GM11168 (cell line): ENCODE results near the gene SH3PXD2A.

Experiments used
- in situ Hi-C: fragments of 300-500 bp; cut with MboI; formaldehyde crosslinking; loops from one replicate; pipeline ENCODE4 v1.12.0; 2022; ENCODE audit warnings: low sequenced_read_pairs; ENCODE audit not compliant: unreplicated experiment

SH3PXD2A gene

DNA sequence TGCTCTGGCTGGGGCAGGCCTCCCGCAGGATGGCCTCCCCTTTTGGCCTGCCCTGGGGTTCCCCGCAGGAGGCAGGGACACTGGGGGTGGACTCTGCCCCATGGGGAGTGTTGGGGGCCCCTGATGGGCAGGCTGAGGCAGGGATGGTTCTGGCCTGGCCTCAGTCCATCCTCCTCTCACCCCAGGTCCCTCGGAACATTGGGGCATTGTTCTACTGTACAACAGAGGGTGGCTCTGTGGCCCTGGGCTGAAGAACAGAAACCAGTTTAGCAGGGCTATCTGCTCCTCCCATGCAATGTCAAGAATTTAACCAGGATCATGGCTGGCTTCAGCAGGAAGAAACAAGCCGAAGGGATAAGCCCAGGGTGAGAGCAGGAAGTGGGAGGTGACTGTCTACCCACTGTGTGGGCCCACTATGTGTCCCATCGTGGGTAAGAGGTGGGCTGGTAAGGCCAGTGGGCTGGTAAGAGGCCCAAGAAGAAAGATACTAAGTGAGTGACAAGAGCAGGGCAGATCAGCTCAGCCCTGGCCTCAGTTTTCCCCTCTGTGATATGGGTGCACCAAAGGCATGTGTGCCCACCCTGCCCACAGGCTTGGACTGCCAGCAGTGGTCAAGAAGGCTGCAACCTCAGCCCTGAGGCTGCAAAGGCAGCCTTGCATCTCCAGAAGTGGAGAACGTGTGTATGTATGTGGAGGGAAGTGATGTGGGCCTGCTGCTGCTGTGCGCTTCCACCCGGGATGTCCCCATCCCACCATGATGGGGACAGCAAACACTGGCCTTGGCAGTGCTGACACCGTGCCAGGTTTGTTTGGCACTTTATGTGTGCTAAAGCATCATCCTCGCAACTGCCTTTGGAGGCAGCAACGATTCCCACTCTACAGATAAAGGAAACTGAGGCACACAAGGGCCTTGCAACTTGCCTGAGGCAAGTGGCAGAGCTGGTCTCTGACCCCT lies 138.9 kb downstream of the SH3PXD2A start:
- in situ Hi-C loops, result no loop called here

- in situ Hi-C loops, result no loop called here
These were observed 139.9 kb downstream of the SH3PXD2A start for GRCh38 chr10:103715430-103715829.

DNA sequence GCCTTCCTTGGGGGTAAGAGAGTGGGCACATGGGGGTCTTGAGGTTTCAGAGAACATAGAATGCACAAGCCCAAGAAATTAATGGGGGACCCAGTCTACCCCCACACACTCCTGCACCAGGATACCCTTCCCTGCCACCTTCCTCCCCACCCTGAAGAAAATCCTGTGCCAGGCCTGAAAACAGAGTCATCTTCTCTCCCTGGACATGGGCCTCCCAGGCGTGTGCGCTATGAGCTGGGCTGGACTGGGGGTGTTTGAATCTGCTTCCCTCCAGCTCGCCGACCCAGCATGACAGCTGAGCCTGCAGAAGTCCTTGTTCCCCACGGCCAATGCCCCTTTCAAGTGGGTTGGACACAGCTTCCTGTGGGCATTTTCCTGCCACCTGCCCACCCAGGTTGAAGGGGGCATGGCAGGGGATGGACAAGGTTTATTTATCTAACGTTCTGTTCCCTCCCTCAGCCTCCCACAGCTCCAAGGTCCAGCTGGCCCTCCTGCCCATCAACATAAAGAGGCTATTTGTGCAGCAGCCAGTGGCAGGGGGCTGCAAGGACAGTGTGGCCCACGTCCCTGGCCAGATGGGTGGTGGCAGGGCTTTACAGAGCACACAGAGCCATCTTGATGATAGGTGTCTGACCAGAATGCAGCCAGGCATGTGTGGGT lies 141.0 kb downstream of the SH3PXD2A start:
- in situ Hi-C loops, result no loop called here

- in situ Hi-C loops, result no loop called here
These were observed 141.7 kb downstream of the SH3PXD2A start for GRCh38 chr10:103713676-103714075.

DNA sequence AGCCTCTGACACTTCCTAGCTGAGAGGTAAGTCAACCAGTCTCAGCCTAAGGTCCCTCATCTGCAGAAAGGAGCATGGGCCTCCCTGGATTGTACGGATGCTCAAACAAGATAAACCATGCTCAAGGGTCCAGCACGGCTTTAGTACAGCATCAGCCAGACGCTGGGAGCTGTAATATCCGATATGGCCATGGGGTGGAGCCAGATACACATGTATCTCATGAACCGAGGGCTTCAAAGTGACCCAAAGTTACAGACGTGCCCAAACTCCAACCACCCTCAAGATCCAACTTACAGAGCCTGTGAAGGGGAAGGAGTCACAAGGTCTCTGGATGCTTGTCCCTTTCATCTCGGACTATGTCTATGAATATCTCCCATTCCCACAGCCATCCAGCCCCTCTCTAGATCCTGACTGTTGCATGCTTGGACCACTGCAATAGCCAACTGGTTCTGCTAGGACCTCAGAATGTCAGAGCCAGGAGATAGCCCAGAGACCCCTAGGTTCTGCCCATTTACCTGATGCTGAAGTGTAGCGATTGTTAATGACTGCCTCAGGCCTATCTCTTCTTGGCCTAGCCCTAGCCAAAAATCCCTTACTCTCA lies 142.4 kb downstream of the SH3PXD2A start:
- in situ Hi-C loops, result no loop called here

DNA sequence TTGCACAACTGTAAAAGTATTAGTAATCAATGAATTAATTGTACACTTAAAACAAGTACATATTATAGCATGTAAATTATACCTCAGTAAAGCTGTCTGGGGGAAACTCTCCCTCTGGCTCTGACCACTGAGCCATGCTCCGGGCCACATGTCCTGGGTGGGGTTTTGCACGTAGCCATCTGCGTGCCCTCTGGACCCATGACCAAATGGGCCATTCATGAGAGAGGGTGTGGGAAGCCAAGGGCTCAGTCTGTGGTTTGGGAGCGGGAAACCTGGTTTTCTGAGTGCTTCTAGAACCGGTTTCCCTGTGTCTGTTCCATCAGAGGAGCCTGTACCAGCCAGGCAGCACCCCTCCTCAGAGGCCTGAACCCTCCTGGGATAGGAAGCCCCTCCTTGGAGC lies 143.2 kb downstream of the SH3PXD2A start:
- in situ Hi-C loops, result no loop called here

DNA sequence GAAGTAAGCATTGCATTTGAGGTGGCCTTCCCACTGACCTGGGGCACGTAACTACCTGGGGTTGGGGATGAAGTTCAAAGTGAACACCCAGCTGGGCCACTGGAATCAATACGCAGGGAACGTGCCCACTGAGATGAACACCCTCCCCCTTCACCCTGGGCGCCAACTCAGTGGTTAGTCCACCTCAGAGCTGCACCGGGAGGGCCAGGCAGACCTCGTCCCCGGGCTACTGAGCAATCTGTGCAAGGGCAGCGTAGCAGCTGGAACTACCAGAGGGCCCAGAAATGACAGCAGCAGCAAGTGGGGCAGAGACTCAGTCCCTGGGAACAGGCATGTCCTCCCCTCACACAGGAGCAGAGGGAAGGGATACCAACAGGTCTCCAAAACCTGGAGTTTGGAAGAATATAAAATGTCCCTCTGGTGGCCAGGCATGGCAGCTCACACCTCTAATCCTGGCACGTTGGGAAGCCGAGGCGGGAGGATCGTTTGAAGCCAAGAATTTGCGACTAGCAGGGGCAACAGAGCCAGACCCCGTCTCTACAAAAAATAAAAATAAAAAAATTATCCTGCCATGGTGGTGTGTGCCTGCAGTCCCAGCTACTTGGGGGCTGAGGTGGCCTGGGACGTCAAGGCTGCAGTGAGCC lies 143.9 kb downstream of the SH3PXD2A start:
- in situ Hi-C loops, result no loop called here

DNA sequence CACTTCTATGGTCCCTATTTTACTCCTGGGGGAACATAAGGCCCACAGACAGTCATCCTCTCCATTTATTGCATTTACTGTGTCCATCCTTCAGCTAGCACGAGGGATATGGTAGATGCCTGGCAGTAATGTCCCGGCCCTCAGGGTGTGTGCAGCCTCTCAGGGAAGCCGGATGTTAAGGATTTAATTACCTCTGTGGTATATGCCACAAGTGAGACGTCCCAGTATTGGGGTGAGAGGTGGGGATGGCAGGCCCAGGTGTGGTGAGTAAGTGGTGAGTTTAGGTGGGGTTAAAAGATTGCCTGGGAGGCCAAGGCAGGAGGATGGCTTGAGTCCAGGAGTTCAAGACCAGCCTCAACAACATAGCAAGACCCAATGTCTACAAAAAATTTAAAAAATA lies 144.9 kb downstream of the SH3PXD2A start:
- in situ Hi-C loops, result no loop called here

DNA sequence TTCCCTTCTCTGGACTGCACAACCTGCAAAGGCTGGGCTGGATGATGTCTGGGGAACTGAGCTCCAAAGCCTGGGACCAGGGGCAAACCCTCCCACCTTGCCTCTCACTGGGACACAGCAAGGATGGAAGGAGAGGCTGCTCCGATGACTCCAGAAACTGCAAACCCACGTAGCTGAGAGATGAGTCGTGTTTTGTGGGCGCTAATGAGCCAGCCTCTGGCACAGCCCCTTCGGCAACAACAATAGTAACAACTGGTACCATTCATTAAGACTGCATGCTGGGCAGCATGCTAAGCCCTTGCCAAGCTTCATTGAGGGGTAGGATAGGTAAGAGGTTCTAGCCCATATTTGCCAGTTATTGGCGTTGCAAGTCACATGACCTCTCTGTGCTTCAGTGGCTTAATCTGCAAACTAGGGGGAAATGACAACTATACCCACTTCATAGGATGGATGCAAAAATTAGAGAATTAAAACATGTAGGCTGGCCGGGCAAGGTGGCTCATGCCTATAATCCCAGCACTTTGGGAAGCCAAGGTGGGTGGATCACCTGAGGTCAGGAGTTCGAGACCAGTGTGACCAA lies 145.9 kb downstream of the SH3PXD2A start:
- in situ Hi-C loops, result no loop called here

- in situ Hi-C loops, result no loop called here
These were observed 146.6 kb downstream of the SH3PXD2A start for GRCh38 chr10:103708627-103709288.

DNA sequence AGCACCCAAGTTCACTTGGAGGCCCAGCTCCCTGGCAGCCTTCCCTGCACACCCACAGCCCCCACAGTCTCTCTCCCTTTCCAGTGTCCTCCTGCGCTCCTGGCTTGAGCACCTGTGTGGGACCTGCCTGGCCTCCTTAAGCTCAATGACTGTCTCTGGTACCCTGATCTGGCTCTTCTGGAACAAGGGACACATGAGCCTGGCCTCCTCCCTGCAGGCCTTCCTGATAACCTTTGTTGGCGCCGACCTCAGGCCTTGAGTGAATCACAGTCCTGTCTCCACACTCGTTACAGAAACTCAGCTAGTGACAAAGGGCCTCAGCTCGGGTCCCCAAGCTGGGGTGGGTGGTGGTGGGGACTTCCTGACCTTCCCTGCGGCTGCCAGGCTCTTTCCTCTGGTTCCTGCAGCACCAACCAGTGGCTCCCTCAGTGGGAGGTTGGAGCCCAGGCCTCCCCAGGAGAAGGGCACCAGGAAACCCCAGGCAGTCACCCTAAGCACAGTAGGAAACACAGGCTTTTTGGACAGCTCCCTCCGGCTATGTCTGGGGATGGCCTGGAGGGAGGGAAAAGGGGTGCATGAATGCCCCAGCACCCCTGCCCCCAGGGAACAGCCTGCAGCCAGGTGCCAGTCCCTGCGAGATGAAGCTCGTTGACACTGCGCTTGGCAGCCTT lies 147.3 kb downstream of the SH3PXD2A start:
- in situ Hi-C loops, result no loop called here

DNA sequence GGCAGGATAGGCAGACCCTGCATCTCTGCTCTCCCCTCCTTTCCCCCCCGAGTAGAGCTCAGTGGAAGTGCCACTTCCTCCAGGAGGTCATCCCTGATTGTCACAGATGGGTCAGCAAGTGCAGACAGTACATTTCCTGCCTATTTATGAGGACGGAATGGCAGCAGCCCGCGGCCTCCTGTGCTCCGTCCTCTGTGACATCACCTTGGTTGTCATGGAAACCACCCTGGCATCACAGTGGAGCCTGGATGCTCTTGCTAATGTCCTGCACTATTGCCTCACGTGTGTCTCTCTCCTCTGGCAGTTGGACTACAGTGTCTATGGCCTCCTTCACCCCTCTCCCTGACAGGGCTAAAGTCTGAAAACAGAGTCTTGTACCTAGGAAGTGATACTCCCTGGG lies 148.6 kb downstream of the SH3PXD2A start:
- in situ Hi-C loops, result no loop called here

GRCh38 chr10:103706047-103706446 lies 149.3 kb downstream of the SH3PXD2A start:
- in situ Hi-C loops, result no loop called here

GRCh38 chr10:103703941-103704919 lies 151.1 kb downstream of the SH3PXD2A start:
- in situ Hi-C loops, result no loop called here

GRCh38 chr10:103701380-103702222 lies 153.8 kb downstream of the SH3PXD2A start:
- in situ Hi-C loops, result no loop called here

DNA sequence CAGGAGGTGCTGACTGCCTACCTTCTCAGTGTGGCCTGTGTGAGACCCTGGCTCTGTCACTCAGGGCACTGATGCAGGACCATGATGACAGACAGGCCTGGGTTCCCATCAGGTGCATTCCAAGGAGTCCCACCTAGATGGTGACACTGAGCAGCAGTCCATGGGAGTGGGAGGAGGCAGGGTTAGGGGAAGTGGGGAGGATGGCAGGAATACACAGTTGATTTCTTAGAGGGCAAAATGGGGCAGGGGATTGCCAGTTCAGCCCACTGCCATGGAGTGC lies 155.0 kb downstream of the SH3PXD2A start:
- in situ Hi-C loops, result no loop called here

GRCh38 chr10:103699611-103700435 lies 155.6 kb downstream of the SH3PXD2A start:
- in situ Hi-C loops, result no loop called here
